ENCODE results near the gene CEACAM1. TPM values are rescaled to one million over a fixed set of nuclear protein-coding genes. Genes with fewer than 3 reads are reported as not detected.

Gene CEACAM1
- polyA plus RNA-seq, 1 donor (not counting 4 experiments of a cell fraction or from before 2014, with no cell fraction given) = 2.2 TPM

DNA sequence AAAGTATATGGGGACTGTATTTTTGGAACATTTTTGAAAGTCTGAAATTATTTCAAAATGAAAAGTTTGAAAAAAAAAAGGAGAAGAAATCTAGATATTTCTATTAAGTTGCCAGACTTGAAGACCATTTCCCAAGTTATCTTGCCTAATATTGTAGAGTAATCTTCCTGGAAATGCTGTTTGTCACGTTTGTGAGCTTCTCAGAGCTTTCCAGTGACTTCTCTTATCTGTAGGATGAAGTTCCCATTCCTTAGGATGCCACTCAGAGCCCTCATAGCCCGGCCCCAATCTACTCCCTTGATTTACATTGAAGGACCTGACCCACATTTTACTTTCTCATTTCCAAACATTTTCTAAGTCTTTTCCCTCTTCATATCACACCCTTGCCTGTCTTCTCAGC lies 42.8 kb upstream of the CEACAM1 start:
- Histone ChIP-seq H3K36me3 (ENCODE audit: control insufficient read depth in 2 of 2, extremely low read depth in 1 of 2, insufficient read depth in 2 of 2, low read length in 2 of 2) (no peaks in the 10 kb centered on the region), H3K4me2 (ENCODE audit: control insufficient read depth, extremely low read depth, insufficient read depth, low read depth, low read length) (no peak overlapping the region)
- no peak for FAIRE-seq

GRCh38 chr19:42569193-42569592 lies 40.9 kb upstream of the CEACAM1 start:
- H3K4me1 ChIP-seq (ENCODE audit: control insufficient read depth, extremely low read depth, insufficient read depth, low read length) = no peaks in the 10 kb centered on the region
- H3K9me1 ChIP-seq (ENCODE audit: control insufficient read depth, extremely low read depth, insufficient read depth, low read length) = no peaks in the 10 kb centered on the region
- no peaks in the 10 kb centered on the region for H3K79me2 ChIP-seq (ENCODE audit: control insufficient read depth, insufficient read depth, low read length)
- no peak overlapping the region for H2AFZ ChIP-seq (ENCODE audit: control insufficient read depth, low read length)
- no peak for FAIRE-seq
- no peaks in the 10 kb centered on the region for H4K20me1 ChIP-seq (ENCODE audit: control insufficient read depth, extremely low read depth, insufficient read depth, low read length)
- no peak overlapping the region for H3K4me2 ChIP-seq (ENCODE audit: control insufficient read depth, extremely low read depth, insufficient read depth, low read depth, low read length)
- TF ChIP-seq, protein P1, sequence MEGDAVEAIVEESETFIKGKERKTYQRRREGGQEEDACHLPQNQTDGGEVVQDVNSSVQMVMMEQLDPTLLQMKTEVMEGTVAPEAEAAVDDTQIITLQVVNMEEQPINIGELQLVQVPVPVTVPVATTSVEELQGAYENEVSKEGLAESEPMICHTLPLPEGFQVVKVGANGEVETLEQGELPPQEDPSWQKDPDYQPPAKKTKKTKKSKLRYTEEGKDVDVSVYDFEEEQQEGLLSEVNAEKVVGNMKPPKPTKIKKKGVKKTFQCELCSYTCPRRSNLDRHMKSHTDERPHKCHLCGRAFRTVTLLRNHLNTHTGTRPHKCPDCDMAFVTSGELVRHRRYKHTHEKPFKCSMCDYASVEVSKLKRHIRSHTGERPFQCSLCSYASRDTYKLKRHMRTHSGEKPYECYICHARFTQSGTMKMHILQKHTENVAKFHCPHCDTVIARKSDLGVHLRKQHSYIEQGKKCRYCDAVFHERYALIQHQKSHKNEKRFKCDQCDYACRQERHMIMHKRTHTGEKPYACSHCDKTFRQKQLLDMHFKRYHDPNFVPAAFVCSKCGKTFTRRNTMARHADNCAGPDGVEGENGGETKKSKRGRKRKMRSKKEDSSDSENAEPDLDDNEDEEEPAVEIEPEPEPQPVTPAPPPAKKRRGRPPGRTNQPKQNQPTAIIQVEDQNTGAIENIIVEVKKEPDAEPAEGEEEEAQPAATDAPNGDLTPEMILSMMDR (optimal IDR thresholded peaks at IDR 0.05 in 1 of 3, IDR thresholded peaks at IDR 0.05 in 1 of 3, conservative IDR thresholded peaks at IDR 0.05 in 1 of 3; ENCODE audit: extremely low read depth in 1 of 3, insufficient read depth in 2 of 3, low read length in 3 of 3) = no peak
- TF ChIP-seq EZH2 (IDR thresholded peaks at IDR 0.05; ENCODE audit: low read length) = no peak
- no peak overlapping the region for H3K4me3 ChIP-seq (ENCODE audit: control insufficient read depth in 2 of 3, extremely low read depth in 1 of 3, insufficient read depth in 2 of 3, low read depth in 1 of 3, low read length in 3 of 3)
- no peak overlapping the region for H3K9ac ChIP-seq (ENCODE audit: control insufficient read depth, extremely low read depth, insufficient read depth, low read length)
- DNase-seq (ENCODE audit: low read depth, low spot score) = no peak
- H3K9me3 ChIP-seq (ENCODE audit: control insufficient read depth, low read depth, low read length) = no peaks in the 10 kb centered on the region
- no peaks in the 10 kb centered on the region for H3K27me3 ChIP-seq (ENCODE audit: control insufficient read depth, extremely low read depth, insufficient read depth, low read length)
- dilution Hi-C loops (cut with MboI; ENCODE audit: extremely low pct_ligation_motif_present, low sequenced_read_pairs) = no loop called here
- H3K36me3 ChIP-seq (ENCODE audit: control insufficient read depth in 2 of 2, extremely low read depth in 1 of 2, insufficient read depth in 2 of 2, low read length in 2 of 2) = no peaks in the 10 kb centered on the region
- no peak overlapping the region for H3K27ac ChIP-seq (ENCODE audit: control insufficient read depth, insufficient read depth, low read length)

More for the DNA sequence above, 42.8 kb upstream of the CEACAM1 start:
- no peaks in the 10 kb centered on the region for H3K9me1 ChIP-seq (ENCODE audit: control insufficient read depth, extremely low read depth, insufficient read depth, low read length)
- no peaks in the 10 kb centered on the region for H3K9me3 ChIP-seq (ENCODE audit: control insufficient read depth, low read depth, low read length)
- TF ChIP-seq EZH2 (IDR thresholded peaks at IDR 0.05; ENCODE audit: low read length) = no peak
- TF ChIP-seq, protein P1 (optimal IDR thresholded peaks at IDR 0.05 in 1 of 3, IDR thresholded peaks at IDR 0.05 in 1 of 3, conservative IDR thresholded peaks at IDR 0.05 in 1 of 3; ENCODE audit: extremely low read depth in 1 of 3, insufficient read depth in 2 of 3, low read length in 3 of 3) = no peak
- no peak overlapping the region for H2AFZ ChIP-seq (ENCODE audit: control insufficient read depth, low read length)
- H3K27me3 ChIP-seq (ENCODE audit: control insufficient read depth, extremely low read depth, insufficient read depth, low read length) = no peaks in the 10 kb centered on the region
- H3K4me3 ChIP-seq (ENCODE audit: control insufficient read depth in 2 of 3, extremely low read depth in 1 of 3, insufficient read depth in 2 of 3, low read depth in 1 of 3, low read length in 3 of 3) = no peak overlapping the region
- no peaks in the 10 kb centered on the region for H4K20me1 ChIP-seq (ENCODE audit: control insufficient read depth, extremely low read depth, insufficient read depth, low read length)
- H3K27ac ChIP-seq (ENCODE audit: control insufficient read depth, insufficient read depth, low read length) = no peak overlapping the region
- DNase-seq (ENCODE audit: low read depth, low spot score) = no peak
- no peak overlapping the region for H3K9ac ChIP-seq (ENCODE audit: control insufficient read depth, extremely low read depth, insufficient read depth, low read length)
- no peaks in the 10 kb centered on the region for H3K4me1 ChIP-seq (ENCODE audit: control insufficient read depth, extremely low read depth, insufficient read depth, low read length)
- H3K79me2 ChIP-seq (ENCODE audit: control insufficient read depth, insufficient read depth, low read length) = no peaks in the 10 kb centered on the region
- dilution Hi-C loops (cut with MboI; ENCODE audit: extremely low pct_ligation_motif_present, low sequenced_read_pairs) = no loop called here
